IPS-NIHi7 (cell line): ENCODE measurements around the gene THNSL1.
A peak's percentile ranks its signal among the peaks of the same experiment; 100 is the strongest.
"Not testable (repeated sequence)": the region's sequence is repeated elsewhere in the genome, so short reads cannot be mapped to it uniquely, and the experiment has no call there.

ENCODE experiments used
- DNase-seq: peaks from one replicate; pipeline ENCODE4 v3.0.0; 2012; ENCODE audit warnings: mixed read lengths; ENCODE audit errors: extremely low spot score

The THNSL1 gene, protein sequence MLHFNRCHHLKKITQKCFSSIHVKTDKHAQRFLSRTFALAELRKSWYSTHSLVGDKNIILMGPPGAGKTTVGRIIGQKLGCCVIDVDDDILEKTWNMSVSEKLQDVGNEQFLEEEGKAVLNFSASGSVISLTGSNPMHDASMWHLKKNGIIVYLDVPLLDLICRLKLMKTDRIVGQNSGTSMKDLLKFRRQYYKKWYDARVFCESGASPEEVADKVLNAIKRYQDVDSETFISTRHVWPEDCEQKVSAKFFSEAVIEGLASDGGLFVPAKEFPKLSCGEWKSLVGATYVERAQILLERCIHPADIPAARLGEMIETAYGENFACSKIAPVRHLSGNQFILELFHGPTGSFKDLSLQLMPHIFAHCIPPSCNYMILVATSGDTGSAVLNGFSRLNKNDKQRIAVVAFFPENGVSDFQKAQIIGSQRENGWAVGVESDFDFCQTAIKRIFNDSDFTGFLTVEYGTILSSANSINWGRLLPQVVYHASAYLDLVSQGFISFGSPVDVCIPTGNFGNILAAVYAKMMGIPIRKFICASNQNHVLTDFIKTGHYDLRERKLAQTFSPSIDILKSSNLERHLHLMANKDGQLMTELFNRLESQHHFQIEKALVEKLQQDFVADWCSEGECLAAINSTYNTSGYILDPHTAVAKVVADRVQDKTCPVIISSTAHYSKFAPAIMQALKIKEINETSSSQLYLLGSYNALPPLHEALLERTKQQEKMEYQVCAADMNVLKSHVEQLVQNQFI

DNA sequence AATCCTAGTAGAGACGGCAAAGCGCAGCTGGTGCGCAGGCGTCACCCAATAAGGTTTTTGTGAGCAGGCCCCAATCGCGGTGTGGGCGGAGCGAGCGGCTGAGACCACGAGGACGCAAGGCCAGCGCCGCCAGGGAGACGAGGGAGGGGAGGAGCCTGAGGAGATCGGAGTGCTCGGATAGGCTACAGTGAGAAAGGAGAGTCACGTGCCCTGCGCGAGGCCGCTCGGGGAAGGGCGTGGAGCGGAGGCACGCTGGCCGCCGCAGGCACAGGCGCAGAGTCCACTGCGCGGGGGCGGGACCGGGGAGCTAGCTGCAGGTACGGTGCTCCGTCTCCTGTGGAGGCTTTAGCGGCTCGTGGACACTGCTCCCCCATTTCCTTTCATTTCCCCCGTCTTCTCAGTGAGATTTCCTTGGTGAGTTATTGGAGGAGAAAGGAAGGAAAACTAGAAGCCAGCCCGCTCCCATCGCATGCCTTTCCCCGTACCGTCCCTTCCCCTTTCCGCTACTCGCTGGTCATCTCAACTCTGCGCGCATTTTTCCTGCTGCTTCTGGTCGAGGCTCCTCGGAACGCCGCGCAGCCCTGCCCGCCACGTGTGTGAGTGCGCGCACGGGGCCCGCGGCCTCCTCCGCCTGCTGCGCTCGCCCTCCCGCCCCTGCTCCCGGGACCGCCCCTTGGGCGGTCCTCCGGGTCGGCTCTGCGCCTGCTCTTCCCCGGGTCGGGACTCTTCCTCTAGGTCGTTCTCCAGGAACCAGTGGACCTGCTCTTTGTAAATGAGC lies at the start of gene THNSL1:
Gene THNSL1 (plus strand): TSS at position 237 of the 778 bp plus-strand sequence. CDS start 6,612 bp downstream, outside the sequence.
- peak; percentile 99 for DNase-seq

DNA sequence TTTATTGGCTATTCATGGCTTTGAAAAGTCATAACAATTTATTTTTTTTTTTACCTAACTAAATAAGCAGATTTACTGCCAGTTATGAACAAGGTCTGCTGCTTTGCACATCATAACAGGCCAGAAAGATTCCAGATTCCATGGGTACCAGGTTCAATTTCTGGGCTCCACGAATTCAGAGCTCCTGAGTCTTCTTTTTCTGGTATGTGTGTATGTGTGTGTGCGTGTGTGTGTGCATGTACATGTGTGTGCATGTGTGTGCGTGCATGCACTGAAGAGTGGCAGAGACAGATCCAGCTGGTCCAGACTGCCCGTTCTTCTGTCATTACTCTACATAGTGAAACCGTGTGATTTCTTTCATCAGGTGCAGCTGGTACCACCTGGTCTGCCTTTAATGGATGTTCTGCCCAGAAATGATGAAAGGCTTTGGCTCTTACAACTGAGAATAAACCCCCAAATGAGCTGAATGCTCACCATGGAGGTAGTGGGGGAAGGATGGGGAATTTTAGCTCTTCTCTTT lies 49.4 kb upstream of the THNSL1 start:
- no peak for DNase-seq

DNA sequence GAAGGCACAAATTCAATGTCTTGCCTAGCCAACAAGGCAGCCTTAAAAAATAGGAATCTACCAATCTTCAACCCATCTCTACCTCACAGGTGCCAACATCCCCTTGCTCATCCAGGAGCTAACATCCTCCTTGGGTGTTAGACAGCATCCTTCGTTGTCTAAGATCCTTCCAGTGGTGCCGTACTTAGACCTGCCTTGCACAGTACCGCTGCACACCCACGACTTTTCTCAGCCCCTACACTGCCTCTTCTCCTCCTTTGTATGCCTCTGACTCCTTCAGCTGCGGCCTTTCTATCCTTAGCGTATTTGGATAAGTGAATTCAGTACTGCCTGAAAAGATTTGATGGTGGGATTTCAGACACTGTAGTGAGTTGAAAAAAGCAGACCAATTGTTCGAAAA lies 48.1 kb upstream of the THNSL1 start:
- no peak for DNase-seq

DNA sequence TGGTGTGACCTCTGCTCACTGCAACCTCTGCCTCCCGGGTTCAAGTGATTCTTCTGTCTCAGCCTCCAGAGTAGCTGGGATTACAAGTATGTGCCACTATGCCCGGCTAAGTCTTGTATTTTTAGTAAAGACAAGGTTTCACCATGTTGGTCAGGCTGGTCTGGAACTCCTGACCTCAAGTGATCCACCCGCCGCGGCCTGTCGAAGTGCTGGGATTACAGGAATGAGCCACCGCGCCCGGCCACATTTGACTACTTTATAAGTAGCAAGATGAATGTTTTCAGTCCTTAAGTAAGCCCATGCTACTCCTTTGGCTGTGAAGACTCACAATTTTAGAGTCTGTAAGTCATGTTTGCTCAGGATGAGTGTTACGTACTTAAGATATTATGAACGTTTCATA lies 47.5 kb upstream of the THNSL1 start:
- DNase-seq, result not testable (repeated sequence)

DNA sequence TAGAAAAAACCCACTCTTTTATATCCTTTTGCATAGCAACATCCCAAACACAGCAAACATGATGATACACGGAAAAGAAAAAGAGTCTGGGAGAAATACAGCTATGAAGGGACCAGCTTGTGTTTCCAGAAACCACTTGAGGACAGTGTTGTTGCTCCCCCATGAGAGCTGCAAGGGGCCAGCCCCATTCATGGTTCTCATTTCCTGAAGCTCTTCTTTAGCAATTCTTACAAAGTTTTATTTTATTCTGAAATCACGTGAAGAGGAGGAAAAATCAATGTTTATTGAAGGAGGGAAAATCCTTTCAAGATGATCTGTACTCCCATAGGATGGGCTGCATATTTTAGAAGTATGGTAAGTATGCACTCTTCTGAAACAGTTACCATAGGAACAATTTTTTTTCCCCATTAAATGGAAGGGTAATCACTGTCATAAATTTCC lies 46.6 kb upstream of the THNSL1 start:
- no peak for DNase-seq

DNA sequence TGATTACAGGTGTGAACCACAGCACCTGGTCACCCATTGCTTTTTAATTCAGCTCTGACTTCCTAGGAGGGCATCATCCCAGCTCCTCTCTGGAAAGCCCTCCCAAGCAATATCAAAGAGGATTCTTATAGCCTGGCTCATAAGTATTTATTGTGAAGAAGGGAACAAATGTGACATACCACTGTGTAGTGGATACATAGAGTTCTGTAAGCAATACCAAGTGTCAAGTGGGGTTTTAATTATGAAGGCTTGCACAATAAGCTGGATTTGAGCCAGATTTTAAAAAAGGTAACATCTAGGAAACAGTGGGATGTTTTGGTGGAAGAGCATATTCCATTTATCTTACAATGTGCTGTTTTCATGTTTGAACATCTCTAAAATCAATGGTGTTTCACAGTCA lies 45.0 kb upstream of the THNSL1 start:
- no peak for DNase-seq

DNA sequence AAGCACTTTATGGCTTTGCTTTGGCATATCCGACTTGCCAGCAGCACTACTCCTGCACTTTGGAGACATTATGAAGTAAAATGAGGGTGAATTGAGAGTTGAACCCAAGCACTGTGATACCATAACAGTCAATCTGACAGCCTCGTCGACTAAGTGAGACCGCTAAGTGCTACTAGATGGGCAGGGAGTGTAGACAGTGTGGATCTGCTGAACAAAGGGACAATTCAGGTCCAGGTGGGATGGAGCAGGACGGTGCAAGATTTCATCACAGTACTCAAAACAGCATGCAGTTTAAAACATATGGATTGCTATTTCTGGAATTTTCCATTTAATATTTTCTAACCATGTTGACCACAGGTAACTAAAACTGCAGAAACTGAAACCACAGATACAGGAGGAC lies 43.2 kb upstream of the THNSL1 start:
- DNase-seq, result no peak

DNA sequence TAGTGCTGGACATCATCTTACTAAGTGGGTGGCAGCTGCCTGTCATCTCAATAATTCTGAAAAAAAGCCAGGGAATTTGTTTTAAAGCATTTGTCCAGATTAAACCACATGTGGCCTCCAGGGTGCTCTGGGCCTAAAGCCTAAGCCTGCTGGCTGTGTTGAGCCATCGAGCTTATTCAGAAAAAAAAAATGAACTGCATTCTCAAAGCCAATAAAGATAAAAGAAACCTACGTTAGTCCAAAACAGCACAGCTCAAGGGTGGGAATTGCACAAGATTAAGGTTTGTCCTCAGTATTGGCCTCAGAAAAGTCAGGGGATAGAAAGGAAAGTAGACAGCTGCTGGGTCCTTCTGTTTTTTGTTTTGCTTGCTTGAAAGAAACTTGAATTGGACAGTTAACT lies 41.4 kb upstream of the THNSL1 start:
- no peak for DNase-seq

DNA sequence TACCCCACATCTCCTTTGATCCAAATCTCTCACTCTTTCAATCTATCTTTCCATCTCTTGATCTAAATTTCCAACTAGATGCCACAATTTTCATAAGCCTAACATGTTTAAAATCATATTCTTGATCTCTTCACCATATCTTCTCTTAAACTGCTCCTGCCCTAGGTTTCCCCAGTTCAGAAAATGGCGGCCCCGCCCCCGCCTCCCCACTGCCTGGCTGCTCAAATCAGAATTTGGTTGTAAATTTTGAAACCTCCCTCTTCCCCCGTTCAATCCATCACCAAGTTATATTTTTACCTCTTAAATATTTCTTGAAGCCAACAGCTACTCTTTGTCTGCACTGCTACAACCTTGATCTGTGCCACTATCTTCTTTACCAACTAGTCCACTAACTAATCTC lies 36.7 kb upstream of the THNSL1 start:
- DNase-seq, result no peak

DNA sequence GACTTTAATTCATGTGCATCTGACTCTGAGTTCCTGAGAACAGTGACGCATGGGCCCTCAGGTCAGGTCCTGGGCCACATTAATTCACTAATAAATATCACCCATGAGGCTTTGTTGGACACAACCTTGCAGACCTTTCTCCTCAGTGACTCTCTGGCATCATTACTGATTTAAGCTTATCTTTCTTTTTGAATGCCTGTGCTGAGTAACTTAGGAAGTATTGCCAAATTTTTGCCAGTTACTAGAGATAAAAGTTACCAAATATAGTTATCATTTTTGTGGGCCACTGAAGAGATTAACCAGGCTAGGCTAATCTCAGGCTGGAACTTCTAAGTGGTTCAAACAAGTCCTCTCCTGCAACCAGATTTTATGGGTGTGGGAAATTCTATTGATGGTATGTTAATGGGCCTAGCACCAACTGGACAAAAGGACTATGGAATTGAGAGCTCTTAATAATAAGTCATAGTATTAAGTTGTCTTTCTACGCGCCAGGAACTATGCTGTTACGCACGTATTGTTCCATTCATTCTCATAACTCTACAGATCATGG lies 35.2 kb upstream of the THNSL1 start:
- DNase-seq, result no peak

DNA sequence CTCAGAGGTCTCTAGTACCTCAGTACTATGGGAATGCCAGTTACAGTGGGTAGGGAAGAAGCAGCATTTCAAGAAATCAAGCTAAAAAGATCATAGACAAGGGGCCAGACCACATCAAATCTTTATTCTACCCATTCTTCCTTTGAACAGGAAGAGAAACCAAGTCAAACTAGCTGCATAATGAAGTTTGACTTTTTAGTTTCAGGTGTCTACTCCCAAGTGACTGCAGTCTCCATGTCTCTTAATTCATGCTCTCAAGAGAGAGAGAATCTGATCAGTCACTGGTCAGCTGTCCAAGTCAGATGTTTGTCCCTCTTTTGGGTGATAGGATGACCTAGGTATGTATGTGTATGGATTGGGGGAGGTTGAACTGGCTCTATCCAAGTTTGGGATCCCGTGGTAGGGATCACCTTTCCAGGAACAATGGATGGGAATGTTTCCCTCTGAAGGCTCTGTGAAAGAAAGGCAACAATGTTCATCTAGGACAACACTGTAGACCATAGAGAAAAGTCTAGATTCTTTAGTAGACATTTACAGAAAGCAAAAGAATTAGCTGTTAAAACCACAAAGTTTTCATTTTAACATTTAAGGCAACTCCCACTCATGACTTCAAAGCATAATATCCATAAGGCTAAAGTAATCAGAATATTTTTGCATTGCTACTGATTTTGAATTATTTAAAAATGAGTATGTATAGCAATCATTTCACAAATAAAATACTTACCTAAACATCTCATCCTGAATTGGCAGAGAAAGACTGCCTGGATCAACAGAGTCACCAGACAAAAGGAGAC lies 33.9 kb upstream of the THNSL1 start:
- DNase-seq, result no peak

DNA sequence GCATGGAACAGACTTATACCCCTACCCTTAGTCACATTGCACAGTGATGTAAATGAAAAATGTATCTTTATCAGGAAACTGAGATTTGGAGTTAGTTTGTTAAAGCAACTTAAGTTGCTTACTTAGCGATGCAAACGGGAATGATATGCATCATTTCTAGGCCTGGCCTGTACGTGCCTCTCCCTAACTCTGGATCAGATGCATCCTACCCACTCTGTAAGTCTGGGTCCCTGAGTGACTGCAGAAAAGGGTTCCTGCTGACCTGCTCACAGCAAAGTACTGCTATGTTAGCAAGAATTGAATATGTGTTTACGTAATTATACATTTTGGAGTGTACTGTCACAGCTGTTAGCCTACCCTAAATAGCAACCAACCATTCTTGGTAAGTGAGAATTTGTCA lies 33.3 kb upstream of the THNSL1 start:
- no peak for DNase-seq

DNA sequence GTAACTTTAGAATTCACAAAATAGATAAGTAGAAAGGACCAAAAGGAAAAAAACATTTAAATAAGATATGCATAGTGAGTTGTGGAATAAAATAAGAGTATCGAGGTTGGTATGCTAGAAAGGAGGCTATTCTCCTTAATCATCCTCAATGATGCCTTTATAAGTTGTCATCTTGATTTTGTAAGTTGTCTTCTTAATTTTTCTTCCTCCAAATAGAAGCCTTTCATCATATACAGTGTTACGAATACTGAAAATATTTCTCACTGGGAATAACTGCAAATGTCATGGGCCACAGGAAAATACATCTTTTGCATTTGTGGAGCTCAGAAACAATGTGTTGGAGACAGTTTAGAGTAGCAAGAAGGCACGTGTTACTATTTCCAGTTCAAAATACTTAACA lies 32.5 kb upstream of the THNSL1 start:
- DNase-seq, result no peak

DNA sequence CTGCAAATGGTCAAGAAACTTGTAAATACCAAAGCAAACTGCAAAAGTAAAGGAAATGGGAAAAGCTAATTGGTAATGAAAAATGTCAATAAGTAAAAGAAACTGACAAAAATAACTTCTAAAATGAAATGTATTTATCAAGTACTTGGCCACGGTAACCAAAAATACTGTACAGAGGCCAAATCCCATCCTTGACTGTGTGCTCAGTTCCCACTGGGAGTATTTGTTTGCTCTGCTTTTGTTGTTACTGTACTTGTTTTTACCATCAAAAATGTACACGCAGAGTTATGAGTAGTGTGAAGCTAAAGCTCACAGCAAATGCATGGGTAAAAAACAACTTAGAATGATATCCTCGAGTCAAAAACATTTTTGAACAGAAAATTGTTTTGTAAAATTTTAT lies 31.5 kb upstream of the THNSL1 start:
- no peak for DNase-seq

DNA sequence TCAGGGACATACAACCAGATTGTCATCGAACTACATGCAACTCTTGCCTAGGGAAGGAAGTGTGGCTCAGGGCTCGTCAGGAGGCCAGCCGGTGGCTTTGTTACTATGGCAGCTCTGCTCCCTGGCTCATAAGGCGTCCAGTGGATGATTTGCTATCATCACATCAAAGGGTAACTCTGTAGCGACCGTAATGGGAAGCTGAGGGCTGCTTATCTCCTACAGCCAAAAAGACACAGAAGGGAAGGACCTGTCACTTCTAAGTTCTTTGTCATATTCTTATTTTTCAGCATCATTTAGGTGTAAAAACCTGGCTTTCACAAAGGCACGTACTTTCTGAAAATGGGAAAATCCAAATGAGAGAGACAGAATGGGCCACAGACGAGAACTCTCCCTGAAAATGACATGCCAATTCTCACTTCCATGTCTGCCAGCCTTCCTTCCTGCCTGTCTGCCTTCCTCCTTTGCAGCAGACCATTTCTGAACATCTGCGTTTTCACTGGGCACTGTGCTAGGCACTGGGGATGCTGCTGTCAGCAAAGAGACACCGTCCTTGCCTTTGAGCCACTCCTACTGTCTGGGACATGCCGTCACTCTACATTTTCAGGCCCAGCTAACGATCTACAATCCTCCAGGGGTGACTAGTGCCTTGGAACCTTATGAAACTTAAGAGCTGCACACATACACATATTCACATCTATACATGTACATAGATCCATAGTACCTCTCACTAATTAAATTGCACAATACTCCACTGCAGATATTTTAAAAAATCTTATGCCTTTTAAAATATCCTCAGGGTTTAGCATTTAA lies 27.4 kb upstream of the THNSL1 start:
- DNase-seq, result no peak

DNA sequence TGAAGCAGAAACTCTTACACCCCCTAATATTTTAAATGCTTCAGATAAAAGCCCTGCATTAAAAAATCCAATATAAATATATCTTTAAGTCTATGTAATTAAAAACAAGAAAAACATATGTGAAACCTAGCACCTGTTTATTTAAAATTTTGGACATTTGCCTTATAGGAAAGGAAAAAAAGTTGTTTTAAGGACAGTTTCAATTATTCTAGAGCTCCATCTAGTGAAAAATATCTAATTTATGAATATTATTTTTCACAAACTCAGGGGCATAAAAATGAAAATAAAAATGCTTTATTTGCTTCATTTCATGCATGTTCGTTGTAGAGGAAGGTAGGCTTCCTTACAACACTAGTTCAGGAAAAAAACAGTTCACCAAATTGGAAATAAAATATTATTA lies 26.5 kb upstream of the THNSL1 start:
- no peak for DNase-seq

DNA sequence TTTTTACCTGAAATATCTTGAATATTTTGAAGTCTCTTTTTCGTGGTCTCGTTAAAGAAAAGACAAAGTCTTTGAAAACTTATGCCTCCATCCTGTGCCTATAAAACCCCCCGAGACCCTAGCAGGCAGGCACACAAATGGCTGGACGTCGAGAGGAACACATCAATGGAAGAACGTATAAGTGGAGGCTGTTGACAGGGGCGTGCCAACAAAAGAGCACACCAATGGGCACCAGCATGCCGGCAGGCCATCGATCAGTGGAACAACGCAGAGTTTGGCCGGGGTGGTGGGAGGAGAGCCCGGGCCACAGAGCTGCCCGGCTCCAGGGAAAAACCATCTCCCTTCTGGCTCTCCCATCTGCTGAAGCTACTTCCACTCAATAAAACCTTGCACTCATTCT lies 25.1 kb upstream of the THNSL1 start:
- DNase-seq, result no peak

DNA sequence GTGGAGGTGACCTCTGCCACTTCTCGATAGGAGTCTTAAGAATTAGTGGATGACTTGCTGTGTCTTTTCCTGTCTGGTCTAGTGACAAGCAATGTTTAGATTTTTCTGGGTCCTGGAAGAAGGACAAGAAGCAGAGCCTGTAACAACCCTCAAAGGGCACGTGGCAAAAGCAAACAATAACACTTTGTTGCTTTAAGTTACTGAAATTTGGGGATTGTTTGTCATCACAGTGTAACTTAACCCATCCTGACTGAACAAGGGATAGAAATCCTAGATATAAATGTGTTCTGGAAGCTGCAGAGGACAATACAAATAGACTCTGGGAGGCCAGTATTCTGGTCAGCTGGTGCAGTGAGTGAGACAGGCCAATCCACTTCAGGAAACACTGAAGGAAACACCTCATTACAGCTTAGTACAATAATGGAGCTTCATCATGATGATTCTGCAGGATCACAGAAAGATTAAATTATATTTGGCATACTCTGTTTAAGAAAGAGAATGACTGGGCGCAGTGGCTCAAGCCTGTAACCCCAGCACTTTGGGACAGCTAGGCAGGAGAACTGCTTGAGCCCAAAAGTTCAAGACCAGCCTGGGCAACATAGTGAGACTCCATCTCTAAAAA lies 23.8 kb upstream of the THNSL1 start:
- DNase-seq, result no peak

DNA sequence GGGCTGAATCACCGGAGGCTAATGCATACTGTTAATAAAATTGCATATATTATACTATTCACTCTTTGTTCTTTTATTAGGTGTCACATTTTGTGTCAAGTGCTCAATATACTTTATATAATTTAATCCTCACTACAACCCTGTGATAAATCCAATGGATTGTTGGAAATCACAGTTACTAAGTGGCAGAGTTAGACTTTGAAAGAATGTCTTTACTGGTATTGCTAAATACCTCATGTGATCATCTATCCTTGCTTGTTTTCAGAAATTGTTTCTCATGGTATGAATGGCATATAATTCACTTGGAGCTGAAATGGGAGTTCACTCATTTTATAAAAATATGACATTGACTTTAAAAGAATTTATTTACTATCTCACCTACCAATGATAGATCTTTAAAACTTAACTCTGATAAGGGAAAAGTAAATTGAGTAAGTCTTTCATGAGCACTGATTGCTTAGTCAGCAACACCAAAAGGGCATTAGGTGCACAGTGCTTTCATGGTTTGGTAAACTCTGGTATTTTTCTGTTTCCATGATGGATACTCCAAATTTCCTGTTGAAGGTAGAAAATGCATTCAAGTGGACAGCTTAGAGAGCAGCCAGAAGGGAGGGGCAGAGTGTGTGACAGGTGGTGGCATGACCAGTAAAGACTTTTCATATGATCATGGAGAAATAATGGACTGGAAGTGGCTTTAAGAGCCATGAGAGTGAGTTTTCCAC lies 23.0 kb upstream of the THNSL1 start:
- DNase-seq, result no peak
